T-helper 2 cell (primary cell): ENCODE results near the gene SEC24D.
A peak's percentile ranks its signal among the peaks of the same experiment; 100 is the strongest.

ENCODE experiments used
- DNase-seq, 5 experiments: peaks; one replicate each; pipeline versions ENCODE4 v3.0.0 to v3.0.0-alpha.2; 2012 to 2022

The SEC24D gene

DNA sequence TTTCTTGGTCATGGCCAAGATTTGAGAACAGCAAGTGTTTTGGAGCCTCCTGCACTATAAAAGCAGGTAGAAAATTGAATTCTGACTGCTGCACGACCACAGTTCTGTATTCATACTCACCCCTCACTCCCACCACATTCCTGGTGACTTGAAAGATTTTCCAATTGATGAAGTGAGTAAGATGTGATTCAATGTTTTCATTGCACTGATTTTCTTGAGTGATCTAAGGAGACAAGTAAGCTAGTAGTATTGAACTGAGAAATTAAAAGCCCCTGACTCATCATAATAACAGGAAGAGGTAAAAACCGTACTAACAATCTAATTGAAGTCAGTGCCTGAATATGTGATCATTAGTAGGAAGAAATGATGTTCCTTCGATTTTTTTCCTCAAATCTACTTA lies 6.1 kb upstream of the SEC24D start:
- no peak for DNase-seq

DNA sequence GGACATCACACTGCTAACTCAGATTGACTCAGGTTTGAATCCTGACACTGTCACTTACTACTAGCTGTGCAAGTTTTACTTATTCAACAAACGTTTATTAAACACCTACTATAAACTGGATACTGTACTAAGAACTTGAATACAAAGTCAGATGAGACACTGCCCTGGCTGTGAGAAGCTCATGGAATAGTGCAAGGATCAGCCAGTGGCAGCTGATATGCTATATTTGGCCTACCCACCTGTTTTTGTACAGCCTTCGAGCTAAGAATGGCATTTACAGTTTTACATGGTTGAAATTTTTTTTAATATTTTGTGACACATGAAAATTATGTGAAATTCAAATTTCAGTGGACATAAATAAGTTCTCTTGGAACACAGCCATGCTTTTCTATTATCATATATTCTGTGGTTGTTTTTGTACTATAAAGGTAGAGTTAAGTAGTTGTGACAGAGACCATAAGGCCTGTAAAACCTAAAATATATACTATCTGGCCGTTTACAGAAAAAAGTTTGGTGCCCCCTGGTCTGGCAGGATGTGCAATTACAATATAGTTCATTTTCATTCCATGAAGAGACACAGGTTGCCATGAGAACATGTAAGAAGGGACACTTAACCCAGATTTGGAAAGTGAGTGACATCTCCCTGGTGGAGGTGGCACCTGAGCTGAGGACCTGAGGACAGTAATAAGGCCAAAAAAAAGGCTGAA lies 3.4 kb upstream of the SEC24D start:
- DNase-seq = no peak

DNA sequence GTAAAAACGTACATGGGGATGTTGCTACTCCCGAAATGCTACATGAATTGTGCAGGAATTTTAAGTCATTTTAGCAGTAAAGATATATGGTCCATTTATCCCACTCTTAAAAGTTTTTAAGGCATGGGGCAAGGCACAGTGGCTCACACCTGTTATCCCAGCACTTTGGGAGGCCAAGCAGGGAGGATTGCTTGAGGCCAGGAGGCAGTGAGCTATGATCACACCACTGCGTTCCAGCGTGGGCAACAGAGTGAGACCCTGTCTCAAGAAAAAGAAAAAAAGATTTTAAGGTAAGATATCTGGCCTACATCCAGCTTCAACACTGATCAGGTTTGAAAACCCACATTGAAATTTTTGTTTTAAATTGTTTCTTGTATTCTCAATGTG lies 1.2 kb upstream of the SEC24D start:
- DNase-seq = no peak

DNA sequence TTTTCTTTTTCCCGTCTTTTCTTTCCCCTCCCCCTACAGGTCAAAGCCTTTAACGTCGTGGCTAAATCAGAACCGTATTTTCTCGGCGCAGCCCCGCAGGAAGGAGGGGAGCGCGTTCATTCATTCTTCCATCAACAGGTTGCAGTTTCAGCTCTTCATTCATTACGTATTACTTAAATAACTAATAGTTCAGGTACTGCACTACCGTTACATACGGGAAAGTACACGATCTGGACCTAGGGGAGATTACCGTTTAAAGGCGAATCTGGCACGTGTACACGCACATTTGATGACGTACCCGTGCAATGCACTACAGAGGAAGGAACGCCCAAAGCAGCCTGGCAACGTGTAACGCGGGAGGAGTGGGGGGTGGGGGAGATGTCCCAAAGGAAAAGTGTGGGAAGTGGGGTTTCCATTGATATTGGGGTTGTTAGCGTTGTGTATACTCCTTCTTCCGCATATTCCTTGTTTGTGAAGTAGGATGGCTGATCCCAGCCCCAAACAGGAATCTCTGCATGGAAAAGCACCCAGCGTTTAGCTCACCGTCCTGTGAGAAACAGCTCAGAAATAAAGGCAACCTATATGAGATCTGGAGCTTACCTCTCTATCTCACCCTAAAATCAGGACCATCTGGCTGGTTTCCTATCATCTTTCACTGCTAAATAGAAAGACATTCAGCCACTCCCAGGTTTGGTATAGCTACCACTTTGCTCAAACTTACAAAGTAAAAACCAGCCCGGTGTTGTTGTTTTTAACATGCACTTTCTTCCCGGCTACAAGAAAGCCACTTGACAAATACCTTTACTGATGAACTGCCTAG lies 585 bp upstream of the SEC24D start:
- DNase-seq = peak in 3 of 5 experiments; percentile 24 to 75 (median 43)

DNA sequence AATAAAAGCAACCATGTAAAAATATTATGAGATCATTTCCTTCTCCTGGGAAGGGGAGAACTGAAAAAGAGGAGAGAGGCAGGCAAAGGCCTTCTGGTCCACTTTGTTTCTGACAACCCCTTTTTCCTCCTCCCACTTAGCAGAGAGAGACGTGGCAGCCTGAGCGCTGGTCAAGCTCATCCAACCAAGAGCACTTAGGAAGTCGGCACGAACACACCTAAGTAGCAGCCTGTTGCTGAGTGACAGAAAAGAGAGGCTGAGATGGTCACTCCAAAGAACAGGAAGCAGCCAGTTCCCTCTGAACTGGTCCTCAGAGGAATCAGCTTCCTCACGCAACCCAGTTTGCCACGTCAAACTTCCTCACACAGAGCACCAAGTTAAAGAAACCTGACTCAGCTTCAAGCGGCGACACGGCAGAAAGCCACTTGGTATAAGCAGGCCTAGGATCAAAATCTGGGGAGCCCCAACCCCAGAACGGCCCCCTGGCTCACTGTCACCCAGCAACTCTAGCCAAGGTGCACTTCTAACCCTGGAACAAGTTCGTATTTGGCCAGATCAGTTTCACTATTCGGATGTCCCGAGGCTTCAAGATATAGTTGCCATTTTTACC lies 861 bp downstream of the SEC24D start:
- peak in 4 of 5 experiments; percentile 11 to 76 (median 26) for DNase-seq

DNA sequence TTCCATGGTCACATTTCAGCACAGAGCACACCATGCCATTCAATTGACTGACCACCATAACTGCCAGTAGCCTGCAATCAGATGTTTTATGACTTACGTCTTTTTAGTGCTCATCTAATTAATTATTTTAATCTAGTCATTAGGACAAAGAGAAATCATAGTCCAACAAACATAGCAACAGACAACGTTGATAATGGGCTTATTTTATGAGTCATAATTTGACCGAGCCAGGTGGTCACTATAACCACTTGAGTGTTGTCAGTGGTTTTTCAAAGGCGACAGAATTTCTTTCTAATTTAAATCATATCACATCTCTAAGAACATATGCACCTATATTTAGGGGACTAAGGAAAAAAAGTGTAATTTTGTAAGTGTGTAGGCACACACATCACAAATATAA lies 1.9 kb downstream of the SEC24D start:
- DNase-seq = no peak

DNA sequence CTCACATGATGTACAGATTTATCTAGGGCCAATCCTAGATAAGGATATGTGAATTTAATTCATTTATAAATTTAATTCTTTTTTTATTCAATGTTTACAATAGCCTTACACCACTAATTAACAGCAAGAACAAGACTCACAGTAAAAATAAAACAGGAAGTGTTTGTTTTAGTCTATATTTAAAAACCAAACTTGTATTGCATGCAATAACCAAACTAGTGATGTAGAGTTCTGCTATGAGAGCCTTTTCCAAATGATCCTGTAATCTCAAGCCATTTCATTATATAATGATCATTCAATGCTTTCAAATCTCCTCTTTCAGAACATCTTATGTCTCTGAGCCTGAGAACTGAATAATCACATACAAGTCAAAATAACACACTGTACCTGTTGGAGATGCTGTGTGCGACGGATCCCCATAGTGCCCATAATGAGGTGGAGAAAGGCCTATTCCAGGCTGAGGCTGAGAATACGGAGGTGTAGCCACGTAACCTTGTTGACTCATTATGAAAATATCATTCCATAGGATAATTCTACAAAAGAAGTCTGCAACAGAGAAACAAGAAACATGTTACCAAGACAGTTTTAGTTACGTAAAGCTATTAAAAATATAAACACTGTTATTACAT lies 2.6 kb downstream of the SEC24D start:
- DNase-seq = no peak

DNA sequence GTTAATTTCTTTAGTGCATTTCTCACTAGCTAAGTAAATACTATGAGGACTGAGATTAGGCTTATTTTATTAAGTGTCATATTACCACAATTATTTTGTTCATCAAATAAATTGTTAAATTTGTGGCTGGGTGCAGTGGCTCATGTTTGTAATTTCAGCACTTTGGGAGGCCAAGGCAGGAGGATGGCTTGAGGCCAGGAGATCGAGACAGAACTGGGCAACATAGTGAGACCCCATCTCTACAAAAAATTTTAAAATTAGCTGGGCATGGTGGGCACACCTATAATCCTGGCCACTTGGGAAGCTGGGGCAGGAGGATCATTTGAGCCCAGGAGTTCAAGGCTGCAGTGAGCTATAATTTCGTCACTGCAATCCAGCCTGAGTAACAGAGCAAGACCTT lies 6.8 kb downstream of the SEC24D start:
- no peak for DNase-seq

DNA sequence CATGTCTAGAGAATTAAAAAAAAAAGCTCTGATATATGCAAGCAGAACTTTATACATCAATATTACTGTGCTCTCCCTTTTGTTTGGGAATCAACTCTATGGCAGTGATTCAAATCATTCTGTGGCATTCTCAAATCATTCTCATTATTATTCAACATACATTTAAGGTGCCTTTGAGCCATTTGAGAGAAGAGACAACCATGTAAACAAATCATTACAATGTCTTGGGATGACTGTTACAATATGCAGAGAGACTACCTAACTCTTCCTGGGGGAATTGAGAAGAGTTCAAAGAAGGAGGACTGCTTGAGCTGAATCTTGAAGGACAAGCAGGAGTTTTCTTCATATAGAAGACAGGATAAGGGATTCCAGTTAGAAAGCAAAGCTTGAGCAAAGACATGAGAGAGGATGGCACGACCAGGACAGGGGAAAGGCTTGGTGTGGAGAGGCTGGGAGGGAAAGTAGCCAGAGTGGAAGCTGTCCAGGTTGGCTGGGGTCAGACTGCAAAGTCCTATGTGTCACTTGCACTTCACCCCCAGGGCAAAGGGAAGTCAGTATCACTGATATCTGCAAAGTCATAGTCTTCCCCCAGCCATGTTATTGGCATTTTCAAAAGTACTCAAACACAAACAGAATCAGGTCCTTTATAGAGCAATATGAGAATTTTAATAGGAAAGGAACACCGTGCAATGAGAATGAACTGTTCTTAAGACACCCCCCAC lies 9.0 kb downstream of the SEC24D start:
- peak in 1 of 5 experiments; percentile 27 for DNase-seq

DNA sequence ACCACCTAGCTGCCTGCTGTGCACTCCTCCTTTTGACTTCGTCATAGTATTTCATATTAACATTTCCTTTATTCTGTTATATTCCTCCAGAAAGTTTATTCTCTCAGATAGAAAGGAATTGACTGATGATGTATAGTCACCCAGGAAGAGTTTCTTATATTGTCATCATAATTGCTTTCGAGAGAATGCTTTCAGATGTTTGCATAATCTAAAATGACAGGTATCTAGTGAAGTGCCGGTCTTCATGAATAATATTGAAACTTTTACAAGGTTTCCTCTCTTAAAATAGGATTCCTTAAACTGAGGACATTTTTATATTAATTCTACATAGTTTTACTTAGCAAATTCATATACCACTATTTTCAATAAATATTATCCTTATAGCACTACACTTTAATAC lies 10.1 kb downstream of the SEC24D start:
- DNase-seq = no peak

DNA sequence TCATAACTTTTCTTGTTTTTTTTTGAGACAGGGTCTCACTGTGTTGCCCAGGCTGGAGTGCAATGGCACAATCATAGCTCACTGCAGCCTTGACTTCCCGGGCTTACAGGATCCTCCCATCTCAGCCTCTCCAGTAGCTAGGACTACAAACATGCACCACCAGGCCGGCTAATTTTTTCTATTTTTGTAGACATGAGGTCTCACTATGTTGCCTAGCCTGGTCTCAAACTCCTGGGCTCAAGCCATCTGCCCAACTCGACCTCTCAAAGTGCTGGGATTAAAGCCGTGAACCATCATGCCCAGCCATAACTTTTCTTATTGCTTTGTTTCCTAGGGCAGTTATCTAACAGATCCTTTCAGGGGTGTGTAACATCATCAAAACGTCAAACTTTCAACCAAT lies 11.8 kb downstream of the SEC24D start:
- no peak for DNase-seq

DNA sequence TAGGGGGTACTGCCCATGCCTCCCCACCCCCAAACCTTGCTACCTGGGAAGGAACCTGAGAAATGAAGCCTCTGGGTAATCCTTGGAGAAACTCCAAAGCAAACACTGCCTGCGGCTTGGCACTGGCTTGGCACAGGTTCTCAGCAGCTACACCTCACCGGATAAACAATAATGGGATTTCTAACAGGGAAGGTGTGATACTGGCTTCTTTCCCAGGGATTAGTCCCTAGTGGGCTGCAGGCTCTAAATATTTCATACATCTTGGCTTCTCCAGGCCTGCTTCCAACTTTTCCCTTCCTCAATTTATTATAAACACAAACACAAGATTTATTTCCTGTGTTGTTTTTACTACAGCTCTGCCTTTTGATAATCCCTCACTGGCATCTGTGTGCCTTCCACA lies 12.5 kb downstream of the SEC24D start:
- DNase-seq = no peak

DNA sequence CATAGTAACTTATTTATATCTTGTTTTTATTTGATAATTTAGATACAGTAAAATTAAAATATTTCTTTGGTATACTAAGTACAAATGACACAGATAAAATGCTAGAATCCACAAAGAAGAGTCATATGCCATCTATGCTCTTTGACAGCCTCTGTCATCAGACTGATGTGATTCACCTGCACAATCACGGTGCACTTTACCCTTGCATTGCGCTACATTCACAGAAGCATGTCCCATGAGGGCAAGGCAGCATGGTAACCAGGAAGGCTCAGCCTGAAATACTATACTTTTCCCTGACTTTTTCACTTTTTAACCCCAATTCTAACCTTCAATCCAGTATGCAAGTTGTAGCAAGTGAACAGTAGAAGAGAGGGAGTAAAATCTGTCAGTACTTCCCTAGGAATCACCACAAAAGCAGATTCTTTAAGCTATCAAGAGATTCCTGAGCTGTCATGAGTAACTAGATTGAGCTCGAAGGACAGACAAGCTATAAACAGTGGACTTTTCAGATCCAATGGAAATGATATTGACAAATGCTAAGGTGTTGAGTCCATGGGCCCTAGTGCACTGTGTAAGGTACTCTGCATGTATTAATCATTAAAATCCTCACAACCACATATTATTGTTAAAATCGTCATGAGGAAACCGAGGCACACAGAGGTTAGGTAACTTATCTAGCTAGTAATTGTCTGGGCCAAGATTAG lies 14.2 kb downstream of the SEC24D start:
- DNase-seq = no peak

DNA sequence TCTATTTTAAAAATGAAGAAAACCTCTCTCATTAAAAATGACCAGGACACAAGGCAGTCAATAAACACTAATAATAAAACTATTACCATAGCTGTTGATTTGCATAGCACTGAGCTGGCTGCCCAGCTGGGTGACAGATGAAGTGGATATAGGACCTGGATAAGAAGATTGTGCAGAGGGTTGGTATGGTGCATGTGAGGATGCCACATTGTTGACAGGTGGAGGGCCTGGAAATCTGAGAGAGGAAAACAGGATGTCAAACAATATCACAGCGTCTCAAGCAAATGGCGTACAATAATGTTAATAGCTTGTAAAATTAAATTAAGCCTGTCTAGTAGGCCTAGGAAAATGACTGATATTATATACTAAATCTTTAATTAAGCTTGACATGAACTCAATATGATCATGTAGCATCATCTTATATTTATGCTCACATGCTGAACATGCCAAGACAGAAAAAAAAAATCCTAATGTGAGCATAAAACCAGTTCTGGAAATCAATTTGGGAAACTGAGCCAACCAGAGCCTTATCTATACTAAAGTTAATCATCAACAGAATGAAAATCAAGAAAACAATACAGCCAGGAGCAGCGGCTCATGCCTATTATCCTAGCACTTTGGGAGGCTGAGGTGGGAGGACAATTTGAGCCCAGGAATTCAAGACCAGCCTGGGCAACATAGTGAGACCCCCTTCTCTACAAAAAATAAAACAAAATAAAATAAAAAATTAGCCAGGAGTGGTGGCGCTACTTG lies 18.6 kb downstream of the SEC24D start:
- DNase-seq = no peak

DNA sequence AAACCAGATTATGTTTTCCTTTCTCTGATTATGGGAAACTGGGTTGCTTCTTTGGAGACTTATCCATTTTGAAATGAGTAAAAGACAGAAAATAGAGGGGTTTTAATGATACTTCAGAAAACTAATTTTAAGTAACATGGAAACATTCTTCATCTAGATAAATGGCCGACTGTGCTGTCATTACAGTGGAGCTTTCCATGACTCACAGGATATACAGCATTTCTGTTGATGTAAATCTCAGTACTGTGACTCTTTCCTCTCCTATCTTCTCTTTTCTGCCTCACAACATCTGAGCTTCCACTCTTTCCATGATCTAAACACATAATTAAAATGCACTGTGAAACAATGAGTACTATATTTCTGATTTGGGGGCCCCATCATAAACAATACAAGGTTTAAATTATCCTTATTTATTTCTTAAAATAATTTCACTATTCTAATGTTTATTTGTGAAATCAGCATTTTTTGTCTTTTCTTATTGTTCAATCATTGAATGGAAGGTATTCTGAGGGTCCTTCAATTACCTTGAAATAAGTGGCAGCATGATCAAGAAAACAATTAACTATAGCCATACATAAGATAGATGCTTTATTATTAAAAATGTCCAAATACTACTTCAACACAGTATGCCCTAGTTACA lies 19.3 kb downstream of the SEC24D start:
- peak in 1 of 5 experiments; percentile 16 for DNase-seq

DNA sequence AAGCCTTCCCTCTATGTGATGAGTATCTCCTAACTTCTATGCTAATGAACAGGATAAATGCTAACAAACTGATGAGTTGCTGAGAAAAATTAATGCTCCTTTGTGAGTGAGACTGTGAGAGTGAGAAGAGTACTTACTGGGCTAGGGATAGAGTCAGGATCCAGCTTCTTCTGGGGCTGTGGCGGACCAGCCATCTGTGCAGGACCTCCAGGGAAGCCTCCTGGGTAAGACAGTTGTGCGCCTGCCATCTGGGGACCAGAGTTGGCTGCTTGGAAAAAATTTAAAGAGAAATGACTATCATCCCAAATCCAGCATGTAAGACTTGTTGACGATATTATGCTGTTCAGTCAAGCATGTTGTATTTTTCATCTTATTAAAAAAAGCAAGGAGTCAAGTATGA lies 21.0 kb downstream of the SEC24D start:
- DNase-seq = no peak

DNA sequence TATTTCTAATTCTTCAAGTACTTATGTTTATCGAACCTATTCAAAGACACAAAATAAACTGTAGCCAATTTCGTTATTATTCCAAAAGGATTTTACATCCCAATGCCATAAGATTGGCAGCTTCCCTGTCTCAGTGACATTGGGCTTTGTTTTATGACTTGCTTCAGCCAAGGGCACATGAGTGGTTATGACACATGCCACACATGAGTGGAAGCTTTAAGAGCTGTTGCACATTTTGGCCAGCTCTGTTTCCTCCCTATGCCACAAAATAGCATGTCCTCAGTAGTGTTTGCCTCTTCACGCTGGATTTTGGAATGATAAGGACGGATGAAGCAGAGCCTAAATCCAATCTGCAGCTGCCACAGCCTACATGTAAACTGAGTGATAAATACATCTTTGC lies 21.9 kb downstream of the SEC24D start:
- DNase-seq = no peak

DNA sequence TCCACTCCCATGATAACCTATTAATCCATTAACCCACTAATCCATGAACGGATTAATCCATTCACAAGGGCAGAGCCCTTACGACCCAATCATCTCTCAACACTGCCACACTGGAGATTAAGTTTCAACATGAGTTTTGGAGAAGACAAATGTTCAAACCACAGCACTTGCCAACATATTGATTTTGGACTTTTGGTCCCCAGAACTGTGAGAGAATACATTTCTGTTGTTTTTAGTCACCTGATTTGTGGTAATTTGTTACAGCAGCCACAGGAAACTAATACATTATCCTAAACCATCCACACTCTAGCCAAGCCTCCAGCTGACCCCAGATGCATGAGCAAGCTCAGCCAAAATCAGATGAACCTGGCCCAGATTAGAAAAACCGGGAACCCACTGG lies 22.4 kb downstream of the SEC24D start:
- DNase-seq = no peak

DNA sequence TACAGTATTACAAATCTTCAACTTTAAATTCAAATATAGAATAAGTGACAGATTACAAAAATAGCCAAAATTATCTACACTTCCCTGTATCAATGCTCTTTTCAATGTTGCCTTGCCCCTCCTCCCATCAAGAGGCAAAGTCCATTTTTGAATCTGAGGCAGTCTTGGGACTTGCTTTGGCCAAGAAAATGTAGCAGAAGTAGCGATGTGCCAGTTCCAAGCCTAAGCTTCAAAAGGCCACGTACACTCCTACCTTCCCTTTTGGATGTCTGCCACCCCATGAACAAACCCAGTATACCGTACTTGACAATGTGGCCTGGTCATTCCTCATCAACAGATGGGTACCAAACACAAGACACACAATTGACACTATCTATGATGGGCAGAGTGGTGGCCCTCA lies 24.1 kb downstream of the SEC24D start:
- DNase-seq = no peak

DNA sequence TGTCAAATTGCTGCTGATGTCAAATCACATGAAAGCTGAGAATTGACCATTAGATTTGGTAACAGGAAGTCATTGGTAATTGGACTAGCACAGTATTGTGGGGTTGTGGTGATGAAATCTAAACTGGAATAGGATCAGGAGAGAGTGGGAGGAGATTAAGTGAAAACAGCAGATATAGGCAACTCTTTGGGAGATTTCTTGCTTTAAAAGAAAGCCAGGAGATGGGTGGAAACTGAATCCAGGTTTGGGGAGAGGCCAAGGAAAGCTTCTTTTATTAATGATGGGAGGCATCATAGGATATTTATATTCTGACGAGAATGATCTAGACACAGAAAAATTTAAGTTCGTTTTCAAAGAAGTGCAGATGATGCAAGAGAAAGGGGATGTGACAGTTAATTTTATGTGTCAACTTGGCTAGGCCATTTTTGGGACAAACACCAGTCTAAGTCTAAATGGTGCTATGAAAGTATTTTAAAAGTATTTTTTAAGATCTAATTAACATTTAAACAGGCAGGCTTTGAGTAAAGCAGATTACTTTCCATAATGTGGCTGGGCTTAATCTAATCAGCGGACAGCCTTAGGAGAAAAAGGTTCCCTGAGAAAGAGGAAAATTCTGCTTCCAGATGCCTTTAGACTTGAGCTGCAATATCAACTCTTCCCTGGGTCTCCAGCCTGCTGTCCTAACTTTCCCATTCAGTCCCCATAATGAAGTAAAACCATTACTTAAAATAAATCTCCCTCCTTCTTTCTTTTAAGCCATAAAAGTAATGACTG lies 24.7 kb downstream of the SEC24D start:
- no peak for DNase-seq
